ENCODE results near the gene SLC24A3.

Gene SLC24A3

DNA sequence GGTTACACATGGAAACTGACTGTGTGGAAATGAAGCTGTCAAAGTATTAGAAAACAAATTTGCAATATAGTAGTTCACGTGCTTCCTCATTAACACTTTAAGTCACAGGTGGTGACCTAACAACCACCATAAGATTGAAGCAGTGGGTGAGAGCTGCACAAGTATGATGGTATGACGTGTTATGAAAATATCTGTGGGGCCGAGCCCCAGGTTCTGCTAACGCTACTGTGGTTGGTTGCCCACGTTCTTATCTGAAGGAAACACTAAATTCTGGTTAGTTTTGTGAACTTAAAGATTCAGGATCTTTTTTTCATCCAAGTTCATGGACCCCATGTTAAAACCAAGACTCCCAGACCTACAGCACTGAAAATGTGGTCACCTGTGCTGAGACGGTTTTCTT lies 302.6 kb downstream of the SLC24A3 start:
- no peak for DNase-seq

- DNase-seq = no peak
Observed at GRCh38 chr20:19519466-19519865, 307.0 kb downstream of the SLC24A3 start.

- DNase-seq = no peak
Observed at GRCh38 chr20:19520261-19520660, 307.8 kb downstream of the SLC24A3 start.

DNA sequence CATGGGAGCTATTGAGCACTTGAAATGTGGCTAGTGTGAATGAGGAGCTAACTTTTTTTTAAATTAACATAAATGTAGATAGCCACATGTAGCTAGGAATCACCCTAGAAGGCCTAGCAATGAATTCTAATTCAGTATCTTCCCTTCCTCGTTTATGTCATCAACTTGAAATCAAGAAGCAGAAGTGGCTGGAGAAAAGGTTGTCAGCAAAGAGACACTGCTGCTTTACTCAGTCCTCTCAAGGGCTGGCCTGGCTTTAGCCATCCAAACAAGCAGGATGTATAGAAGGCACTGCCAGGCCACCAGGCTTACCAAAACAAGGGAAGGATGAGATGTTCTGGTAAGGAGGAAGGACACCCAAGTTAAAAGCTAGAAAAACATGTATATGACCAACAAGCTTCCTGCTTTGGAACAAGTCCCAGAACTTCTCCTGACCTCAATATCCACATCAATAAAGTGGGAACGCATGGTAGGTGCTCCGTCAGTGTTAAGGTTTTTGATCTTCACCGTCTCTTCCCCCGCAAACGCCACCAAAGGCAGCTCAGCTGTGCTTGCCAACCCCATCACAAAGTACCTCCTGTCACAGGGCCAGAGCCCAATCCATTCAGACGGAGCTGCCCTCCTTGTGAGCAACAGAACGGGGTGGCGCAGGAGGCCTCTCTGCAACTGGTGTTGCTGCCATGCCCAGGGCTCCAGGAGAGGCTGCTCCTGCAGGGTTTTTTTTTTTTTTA lies 309.8 kb downstream of the SLC24A3 start:
- no peak for DNase-seq

GRCh38 chr20:19522836-19523590 lies 310.6 kb downstream of the SLC24A3 start:
- DNase-seq = no peak

DNA sequence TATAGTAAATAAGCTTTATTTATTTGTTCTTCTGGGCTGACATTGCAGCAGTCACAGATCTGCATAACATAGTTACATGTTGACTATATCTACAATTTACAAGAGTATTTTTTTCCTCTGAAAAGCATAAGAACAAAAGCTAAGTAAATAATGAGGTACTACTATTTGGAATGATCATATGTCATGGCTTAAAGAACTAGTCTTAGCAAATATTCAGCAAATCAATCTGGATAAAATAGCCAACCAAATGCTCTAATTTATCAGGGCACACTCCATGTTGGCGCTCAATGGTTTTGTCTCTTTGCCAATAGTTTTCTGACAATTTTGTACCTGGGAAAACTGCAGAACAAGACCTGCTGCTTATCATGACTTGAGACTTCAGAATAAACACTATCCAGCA lies 312.2 kb downstream of the SLC24A3 start:
- DNase-seq = no peak

DNA sequence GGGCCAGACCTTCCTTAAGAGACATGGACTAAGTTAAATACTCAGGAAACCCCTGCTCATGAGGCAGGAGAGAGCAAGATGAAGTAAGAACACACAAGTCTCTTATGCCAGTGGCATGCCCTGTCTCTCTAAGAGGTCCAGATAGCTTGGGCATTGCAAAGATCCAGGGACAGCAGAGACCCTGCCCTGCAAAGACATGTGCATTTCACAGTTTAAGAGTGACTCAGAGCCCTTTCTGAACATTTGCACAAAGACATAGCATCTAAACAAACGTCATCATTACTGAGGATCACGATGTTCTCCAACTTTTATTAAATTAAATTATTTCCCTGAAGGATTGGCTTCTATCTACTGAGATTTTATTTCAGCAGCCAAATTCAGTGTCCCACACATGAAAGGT lies 315.1 kb downstream of the SLC24A3 start:
- DNase-seq = no peak

GRCh38 chr20:19528286-19529030 lies 316.0 kb downstream of the SLC24A3 start:
- DNase-seq = no peak

DNA sequence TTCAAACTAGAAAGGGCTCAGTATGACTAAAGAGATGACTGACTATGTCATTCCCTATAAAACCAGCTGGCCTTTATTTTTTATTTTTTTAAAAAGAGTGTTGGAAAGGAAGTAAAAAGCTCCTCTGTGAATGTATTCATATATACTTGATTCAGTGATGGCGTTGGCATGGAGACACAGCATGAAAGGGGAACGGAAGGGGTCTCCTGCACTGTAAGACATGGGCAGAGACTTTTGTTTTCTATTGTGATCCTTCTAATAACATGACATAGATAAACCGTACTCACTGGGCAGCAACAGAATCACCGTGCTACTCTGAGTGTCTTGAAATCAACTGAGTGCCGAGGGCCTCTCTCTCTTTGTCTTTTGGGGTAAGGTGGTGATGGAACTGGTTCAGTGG lies 317.6 kb downstream of the SLC24A3 start:
- no peak for DNase-seq

DNA sequence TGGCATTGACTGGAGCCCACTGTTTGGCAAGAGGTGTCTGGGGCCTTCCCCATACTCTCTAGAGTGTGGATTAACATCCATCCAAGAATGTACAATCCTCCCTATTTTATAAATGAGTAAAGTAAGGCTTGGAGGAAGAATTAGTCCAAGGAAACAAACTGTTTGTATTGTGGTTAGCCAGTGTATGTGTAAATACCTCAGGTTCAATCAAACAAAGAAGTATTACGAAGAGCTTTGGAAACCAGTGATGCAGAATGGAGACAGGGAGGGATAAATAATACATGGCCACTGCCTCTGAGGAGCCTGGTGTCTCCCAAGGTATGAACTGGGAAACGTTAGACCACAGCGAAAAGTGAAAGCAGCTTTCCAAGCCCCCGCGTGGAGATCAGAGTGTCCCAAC lies 319.0 kb downstream of the SLC24A3 start:
- DNase-seq = no peak

GRCh38 chr20:19538556-19538955 lies 326.1 kb downstream of the SLC24A3 start:
- no peak for DNase-seq

DNA sequence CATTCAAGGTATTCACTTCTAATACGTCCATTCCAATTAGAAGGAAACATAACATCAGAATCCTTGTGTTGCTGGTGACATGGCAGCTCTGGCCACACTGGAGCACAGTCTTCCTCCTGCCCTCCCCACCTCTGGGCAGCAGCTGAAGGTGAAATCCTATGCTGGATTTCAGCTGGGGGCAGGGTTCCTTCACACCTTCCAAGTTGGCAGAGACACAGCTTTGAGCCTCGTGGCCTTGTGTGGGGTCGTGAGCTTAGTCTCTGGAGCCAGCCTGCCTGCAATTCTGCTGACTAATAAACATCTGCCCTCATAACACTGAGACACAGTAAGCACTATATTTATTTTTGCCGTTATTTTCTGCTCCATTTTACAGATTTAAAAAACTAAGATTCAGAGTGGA lies 326.7 kb downstream of the SLC24A3 start:
- no peak for DNase-seq

GRCh38 chr20:19540392-19540791 lies 327.9 kb downstream of the SLC24A3 start:
- DNase-seq = no peak

DNA sequence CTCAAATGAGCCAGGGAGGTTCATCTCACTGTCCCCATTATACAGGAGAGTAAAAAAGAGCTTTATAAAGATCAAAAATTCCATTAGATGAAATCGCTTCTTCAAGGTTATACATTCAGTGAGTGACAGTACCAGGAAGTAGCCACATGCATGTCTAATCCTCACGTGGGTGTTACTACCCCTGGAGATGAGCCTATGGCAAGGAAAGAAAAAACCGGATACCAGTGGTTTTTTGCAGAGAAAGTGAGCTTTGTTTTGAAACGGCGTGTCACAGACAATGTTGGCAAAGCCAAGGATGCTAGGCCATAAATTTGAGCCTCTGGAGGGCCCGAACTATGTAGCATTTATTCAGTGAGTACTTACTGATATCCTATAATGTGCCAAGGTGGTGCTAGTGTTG lies 330.7 kb downstream of the SLC24A3 start:
- DNase-seq = no peak

GRCh38 chr20:19544684-19545083 lies 332.2 kb downstream of the SLC24A3 start:
- no peak for DNase-seq

DNA sequence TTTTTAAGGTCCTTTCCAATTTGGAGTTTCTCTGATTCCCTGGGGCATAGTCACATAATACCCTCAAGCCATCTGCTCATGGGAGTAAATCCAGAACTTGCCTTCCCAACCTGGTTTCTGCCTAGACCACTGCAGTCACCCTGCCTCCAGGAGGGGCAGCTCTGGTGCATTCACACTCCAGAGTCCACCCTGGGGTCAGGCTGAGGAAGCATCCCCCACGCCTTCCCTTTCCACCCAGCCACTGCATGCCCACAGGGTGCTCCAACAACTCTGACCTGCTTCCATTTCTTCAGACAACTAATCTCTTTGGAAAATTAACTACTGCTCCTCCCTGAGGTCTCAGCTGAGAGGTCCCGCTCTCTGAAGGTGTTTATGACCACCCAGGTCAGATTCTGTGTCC lies 334.2 kb downstream of the SLC24A3 start:
- no peak for DNase-seq

GRCh38 chr20:19547547-19547946 lies 335.1 kb downstream of the SLC24A3 start:
- DNase-seq = no peak

DNA sequence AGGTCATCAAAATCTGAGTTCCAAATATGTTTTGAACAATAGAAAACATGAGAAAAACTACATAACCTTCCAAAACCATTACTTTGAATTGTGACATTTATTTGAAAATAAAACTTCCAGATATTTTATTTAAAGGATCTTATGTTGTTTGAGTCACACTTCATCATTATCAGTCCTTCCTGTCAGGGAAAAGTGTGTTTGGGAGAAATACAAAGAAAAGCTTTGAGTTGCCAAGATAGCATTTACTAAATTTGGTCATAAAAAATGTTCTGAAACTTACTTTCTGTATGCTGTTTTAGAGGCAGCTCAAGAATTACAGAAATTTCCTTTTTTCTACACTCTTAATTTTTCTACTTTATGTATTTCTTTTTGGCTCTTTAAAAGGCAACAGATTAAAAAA lies 337.5 kb downstream of the SLC24A3 start:
- no peak for DNase-seq

- no peak for DNase-seq
Observed at GRCh38 chr20:19552221-19553180, 340.1 kb downstream of the SLC24A3 start.

GRCh38 chr20:19554666-19555065 lies 342.2 kb downstream of the SLC24A3 start:
- no peak for DNase-seq

DNA sequence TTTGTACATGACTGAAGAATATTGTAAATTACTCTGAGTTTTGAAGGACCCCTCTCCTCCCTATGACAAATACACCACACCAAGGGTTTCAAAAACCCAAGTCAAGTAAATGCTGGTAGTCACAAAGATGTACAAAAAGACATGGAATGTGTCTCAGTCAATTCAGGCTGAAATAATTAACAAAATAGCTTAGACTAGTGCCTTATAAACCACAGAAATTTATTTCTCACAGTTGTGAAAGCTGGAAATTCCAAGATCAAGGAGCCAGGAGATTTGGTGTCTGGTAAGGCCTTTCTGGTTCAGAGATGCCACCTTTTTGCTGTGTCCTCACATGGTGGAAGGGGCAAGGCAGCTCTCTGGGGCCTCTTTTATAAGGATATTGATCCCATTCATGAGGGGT lies 343.3 kb downstream of the SLC24A3 start:
- no peak for DNase-seq

GRCh38 chr20:19557291-19557690 lies 344.8 kb downstream of the SLC24A3 start:
- no peak for DNase-seq
